Measurements from ENCODE around the gene MPHOSPH8. TPM values are rescaled to one million over a fixed set of nuclear protein-coding genes. Genes with fewer than 3 reads are reported as not detected.
"Not testable (repeated sequence)": the region's sequence is repeated elsewhere in the genome, so short reads cannot be mapped to it uniquely, and the experiment has no call there.

MPHOSPH8 gene
- total RNA-seq, 1 donor from 2014 or later: 44.4 TPM

DNA sequence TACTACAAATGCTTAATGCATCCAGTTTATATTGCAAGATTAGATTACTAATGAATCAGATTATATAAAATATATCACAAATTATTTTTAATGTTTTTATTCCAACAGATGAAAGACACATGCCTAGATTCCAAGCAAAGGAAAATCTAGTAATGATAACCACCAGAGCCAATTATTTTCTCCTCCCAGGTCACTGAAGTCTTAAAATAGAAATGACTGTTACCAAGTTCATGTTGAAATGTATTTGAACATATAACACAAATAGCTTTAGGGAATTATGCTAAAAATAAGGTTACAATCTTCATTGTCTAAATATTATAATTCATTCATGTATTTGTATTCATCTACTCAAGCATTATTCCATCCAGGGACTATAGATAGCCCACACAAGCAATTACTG is 76.3 kb downstream of the MPHOSPH8 start:
- H3K27ac ChIP-seq; H3K4me1 ChIP-seq; H3K27me3 ChIP-seq; ATAC-seq; H3K9me3 ChIP-seq; H3K36me3 ChIP-seq; intact Hi-C loops (cut with DNase I); DNase-seq; H3K4me3 ChIP-seq: not testable (repeated sequence)

DNA sequence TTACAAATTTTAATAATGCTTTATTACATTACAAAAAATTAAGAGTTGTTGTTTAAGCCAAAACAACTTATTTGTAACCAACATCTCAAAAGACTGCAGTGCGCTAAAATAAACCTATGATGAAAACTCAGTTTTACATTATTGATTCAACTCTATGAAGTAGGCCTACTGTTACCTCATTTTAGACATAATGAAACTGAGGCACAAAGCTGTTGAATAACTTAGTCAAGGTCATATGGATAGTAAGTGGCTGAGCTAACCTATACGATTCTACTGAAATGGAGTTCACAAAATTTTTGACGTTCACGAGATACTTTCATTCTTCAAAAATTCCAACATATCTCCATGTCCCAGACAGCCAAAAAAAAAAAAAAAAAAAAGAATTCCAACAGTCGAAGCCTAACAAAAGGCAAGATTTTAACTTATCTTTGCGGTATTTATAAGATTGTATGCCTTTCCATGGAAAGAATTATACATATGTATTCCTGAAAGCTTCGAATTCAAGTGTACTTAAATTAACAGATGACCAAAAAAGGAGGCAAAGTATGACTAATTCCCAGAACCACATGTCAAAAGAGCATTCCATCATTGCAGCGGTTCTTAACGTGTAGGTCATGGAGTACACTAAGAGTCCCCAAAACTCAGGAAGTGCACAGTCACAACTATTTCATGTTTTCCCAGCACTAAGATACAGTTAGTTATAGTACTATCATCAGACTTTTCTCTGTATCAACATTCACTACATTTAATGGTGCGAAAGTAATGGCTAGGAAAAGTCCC is 79.9 kb downstream of the MPHOSPH8 start:
- TF ChIP-seq CTCF (IDR thresholded peaks at IDR 0.05): no peak
- H3K4me3 ChIP-seq: no peak overlapping the region
- intact Hi-C loops (cut with DNase I): no loop called here
- H3K27ac ChIP-seq: no peak overlapping the region
- no peaks in the 10 kb centered on the region for H3K27me3 ChIP-seq
- DNase-seq: no peak
- no peak for ATAC-seq
- no peaks in the 10 kb centered on the region for H3K9me3 ChIP-seq
- H3K4me1 ChIP-seq: no peaks in the 10 kb centered on the region
- H3K36me3 ChIP-seq: no peaks in the 10 kb centered on the region

GRCh38 chr13:19720039-19720438 is 86.6 kb downstream of the MPHOSPH8 start:
- peaks cover 12% of the 10 kb centered on the region for H3K36me3 ChIP-seq
- intact Hi-C loops (cut with DNase I): no loop called here
- no peak for TF ChIP-seq CTCF (IDR thresholded peaks at IDR 0.05)
- no peak overlapping the region for H3K4me3 ChIP-seq
- no peak overlapping the region for H3K27ac ChIP-seq
- DNase-seq (no peak), ATAC-seq (no peak)
- H3K4me1 ChIP-seq: no peaks in the 10 kb centered on the region
- H3K9me3 ChIP-seq: no peaks in the 10 kb centered on the region
- H3K27me3 ChIP-seq: no peaks in the 10 kb centered on the region

Other genes starting within 250 kb of the MPHOSPH8 start
- gene TPTE2, start 72.1 kb upstream of the MPHOSPH8 start, total RNA-seq: not detected
- gene PSPC1, start 149.3 kb downstream of the MPHOSPH8 start, total RNA-seq: 41.5 TPM
- 11.8 TPM for gene ZMYM5, start 230.0 kb downstream of the MPHOSPH8 start, total RNA-seq